Activated T-cell treated with anti-CD3 and anti-CD28 coated beads for 1 hour (primary cell): ENCODE results near the gene ANAPC5.
"Not testable (repeated sequence)": the region's sequence is repeated elsewhere in the genome, so short reads cannot be mapped to it uniquely, and the experiment has no call there.

Experiments
- DNase-seq: peaks from one replicate; pipeline ENCODE4 v3.0.0-alpha.2; 2020; ENCODE audit warnings: low read depth

The ANAPC5 gene

DNA sequence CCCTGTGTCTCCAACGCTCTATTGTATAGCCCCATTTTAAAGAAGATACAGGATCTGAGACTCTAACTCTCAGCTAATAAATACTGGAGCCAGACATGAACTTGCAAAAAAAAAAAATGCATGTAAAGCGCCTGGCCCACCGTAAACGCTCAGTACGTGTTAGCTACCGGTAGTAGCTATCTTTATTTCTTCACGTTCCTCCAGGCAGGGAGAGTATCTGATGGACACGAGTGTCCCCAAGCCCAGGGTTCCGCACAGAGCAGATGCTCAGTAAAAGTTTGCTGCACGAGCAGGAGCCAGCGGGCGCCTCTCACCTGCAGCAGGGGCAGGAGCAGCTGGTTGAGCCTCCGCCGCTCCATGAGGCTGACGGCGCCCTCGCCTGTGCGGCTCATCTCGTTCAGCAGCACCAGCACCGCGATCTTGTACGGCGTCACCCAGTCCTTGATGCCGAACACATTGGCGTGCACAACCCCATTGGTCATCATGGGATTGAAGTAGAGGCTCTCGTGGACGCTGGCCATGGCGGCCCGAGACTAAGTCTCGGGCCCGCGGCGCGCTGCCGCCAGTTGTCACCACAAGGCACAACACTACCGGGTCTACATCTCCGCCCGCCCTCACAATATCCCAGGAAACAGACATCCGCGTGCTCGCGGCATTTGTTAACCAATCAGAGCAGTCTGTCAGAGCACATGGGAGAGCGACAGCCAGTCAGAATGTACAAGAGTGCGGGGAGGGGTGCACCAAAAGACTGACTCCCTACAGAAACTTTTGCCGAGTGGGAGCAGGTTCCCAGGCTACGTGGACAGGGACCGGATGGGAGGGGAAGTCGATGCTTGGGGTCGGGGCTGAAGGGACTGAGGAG lies at the start of gene ANAPC5:
TSS of gene ANAPC5 (minus strand) at position 592 of the 862 bp plus-strand sequence. CDS start at position 521, 71 bp downstream.
- DNase-seq: peak; percentile 80

GRCh38 chr12:121400332-121401139 lies 48.3 kb upstream of the ANAPC5 start:
- peak; percentile 47 for DNase-seq

- peak; percentile 97 for DNase-seq
Observed at GRCh38 chr12:121399391-121400331, 47.5 kb upstream of the ANAPC5 start, which contains the start of gene RNF34. RNF34 (plus strand) TSS chr12:121400118; CDS start chr12:121400213, 95 bp downstream.

DNA sequence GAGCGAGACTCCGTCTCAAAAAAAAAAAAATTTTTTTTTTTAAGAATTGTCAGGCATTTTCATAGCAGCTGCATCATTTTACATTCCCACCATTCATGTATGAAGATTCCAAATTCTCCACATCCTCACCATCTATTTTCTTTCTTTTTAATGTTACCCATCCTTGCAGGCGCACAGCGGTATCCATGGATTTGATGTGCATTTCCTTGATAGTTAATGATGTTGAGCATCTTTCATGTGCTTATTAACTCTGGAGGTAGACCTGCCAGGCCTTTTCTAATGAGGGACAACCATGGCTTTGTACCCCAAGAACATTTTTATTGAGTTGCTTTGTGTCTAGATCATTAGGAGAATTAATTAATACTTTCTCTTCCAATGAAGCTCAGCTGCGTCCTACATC lies 46.1 kb upstream of the ANAPC5 start:
- DNase-seq: no peak

- DNase-seq: no peak
Observed at GRCh38 chr12:121397521-121397920, 45.3 kb upstream of the ANAPC5 start.

GRCh38 chr12:121392325-121392716 lies 40.1 kb upstream of the ANAPC5 start:
- no peak for DNase-seq

DNA sequence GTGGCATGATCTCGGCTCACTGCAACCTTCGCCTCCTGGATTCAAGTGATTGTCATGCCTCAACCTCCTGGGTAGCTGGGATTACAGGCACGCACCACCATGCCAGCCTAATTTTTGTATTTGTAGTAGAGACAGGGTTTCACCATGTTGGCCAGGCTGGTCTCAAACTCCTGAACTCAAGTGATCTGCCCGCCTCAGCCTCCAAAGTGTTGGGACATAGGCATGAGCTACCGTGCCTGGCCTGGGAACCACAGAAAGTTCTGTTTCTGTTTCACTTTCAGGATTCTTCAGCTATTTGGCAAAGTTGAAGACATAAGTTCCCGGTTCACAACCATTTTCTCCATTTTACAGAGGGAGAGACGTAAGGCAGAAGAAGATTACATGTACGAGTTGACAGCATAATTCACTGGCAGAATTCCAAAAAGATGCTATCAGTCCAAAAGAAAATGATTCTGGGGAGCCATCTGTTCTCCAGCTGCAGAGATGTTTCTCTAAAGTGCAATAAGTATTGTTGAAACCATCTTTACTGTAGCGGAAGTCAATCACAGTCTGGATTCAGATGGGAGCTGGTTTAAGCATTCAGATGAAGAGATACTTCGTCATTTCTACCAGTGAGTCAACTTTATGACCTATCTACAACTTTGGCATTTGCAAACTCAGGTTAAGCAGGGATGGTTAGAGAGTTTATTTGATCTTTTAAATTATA lies 39.6 kb upstream of the ANAPC5 start:
- DNase-seq: no peak

DNA sequence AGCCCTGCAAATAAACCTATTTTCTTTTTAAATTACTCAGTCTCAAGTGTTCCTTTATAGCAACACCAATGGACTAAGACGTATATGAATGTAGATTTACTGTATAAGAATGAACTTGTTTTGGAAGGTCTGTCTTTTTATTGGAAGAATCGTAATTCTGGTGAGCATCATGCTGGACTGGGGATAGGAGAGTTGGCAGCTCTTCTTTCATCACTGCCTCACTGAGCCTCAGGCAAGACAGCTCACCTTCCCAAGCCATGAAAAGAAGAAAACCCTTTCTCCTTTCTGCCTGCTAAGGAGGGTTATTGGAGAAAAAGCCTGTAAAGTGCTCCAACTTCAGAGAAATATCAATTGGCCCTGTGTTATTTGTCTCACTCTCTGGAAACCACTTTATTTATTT lies 38.6 kb upstream of the ANAPC5 start:
- DNase-seq: no peak

DNA sequence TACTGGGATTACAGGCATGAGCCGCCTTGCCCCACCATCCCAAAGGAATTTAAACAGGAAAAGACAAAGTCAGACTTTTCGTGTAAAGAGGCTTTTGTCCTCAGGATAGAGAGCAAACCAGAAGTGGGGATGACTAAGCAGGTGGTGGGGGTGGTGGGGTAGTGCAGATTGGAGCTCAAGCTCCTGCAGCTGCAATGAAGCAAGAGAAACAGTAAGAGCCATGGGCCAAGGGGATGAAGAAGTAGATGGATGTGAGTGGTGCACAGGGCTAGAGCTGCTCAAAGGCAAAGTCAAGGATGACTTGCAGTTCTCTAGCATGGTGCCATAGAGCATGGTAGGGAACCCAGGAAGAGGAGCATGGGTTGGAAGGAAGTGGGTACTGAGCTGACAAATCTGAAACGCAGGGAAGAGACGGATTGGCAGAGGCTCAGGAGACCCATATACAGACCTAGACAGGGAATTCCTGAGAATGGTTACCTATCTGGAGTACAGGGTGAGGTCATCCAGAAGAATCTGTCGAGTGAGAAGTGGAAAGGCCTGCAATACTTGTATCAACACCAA lies 36.3 kb upstream of the ANAPC5 start:
- no peak for DNase-seq

DNA sequence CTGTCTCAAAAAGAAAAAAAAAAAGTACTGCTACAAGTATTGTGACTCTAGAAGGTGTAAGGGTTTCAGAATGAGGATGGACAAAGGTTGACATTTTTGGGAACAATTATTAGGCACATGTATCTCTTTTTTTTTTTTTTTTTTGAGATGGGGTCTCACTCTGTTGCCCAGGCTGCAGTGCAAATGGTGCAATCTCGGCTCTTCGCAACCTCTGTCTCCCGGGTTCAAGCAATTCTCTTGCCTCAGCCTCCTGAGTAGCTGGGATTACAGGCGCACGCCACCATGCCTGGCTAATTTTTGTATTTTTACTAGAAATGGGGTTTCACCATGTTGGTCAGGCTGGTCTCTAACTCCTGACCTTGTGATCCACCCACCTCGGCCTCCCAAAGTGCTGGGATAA lies 32.7 kb upstream of the ANAPC5 start:
- not testable (repeated sequence) for DNase-seq

GRCh38 chr12:121383601-121384021 lies 31.4 kb upstream of the ANAPC5 start:
- no peak for DNase-seq

GRCh38 chr12:121379945-121380344 lies 27.7 kb upstream of the ANAPC5 start:
- no peak for DNase-seq

DNA sequence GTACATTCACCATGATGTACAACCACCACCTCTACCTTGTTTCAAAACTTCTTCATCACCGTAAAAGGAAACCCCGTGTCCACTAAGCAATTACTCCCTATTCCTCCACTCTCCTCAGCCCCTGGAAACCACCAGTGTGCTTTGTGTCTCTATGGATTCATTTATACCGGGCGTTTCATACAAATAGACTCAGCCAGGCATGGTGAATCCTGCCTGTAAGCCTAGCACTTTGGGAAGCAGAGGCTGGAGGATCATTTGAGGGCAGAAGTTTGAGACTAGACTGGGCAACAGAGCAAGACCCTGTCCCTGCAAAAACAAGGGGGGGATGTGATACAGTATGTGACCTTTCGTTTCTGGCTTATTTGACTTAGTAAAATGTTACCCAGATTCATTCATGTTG lies 26.5 kb upstream of the ANAPC5 start:
- no peak for DNase-seq

- DNase-seq: no peak
Observed at GRCh38 chr12:121376754-121377697, 24.8 kb upstream of the ANAPC5 start.

DNA sequence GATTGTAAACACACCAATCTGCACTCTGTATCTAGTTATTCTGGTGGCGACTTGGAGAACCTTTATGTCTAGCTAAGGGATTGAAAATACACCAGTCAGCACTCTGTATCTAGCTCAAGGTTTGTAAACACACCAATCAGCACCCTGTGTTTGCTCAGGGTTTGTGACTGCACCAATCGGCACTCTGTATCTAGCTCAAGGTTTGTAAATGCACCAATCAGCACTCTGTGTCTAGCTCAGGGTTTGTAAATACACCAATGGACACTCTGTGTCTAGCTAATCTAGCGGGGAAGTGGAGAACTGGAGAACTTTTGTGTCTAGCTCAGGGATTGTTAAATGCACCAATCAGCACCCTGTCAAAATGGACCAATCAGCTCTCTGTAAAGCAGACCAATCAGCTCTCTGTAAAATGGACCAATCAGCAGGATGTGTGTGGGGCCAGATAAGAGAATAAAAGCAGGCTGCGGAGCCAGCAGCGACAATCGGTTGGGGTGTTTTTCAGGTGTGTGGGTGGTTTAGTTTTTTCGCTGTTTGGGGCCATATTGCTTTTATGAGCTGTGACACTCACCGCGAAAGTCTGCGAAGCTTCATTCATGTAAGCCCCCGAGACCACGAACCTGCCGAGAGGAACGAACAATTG lies 22.9 kb upstream of the ANAPC5 start:
- DNase-seq: not testable (repeated sequence)

DNA sequence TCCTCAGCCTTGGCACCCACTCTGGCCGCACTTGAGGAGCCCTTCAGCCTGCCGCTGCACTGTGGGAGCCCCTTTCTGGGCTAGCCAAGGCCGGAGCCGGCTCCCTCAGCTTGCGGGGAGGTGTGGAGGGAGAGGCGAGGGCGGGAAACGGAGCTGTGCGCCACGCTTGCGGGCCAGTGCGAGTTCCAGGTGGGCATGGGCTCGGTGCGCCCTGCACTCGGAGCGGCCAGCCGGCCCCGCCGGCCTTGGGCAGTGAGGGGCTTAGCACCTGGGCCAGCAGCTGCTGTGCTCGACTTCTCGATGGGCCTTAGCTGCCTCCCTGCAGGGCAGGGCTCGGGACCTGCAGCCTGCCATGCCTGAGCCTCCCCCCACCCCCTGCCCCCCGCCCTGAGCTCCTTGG lies 22.1 kb upstream of the ANAPC5 start:
- not testable (repeated sequence) for DNase-seq

- no peak for DNase-seq
Observed at GRCh38 chr12:121373755-121374154, 21.5 kb upstream of the ANAPC5 start.

- no peak for DNase-seq
Observed at GRCh38 chr12:121371404-121371803, 19.2 kb upstream of the ANAPC5 start.

DNA sequence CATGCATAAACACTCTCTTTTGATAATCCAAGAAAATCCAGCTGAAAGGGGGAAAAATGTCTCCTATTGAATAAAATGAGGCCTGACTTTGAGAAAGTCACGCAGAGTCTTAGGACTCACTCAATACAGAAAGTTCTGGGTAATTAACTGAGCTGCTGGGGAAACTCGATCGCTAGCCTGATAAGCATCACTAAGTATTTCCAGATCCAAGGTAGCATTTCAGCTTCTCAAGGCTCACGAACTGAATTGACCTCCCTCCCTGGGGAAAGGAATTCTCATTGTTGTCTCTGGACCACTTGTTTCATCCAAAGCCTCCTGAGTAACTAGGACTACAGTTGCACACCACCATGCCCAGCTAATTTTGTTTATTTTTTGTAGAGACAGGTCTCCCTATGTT lies 13.8 kb upstream of the ANAPC5 start:
- no peak for DNase-seq
